Effector CD4-positive, alpha-beta T cell (primary cell): Measurements from ENCODE around the gene BLM.

Source experiments
- DNase-seq: peaks from one replicate; pipeline ENCODE4 v3.0.0-alpha.2; 2020

Gene BLM

GRCh38 chr15:90857337-90857736, 140.2 kb downstream of the BLM start:
- no peak for DNase-seq

GRCh38 chr15:90857883-90858443, 140.8 kb downstream of the BLM start:
- no peak for DNase-seq

GRCh38 chr15:90859234-90860131, 142.3 kb downstream of the BLM start:
- no peak for DNase-seq

- DNase-seq, result no peak
Measured at GRCh38 chr15:90860450-90860849, 143.3 kb downstream of the BLM start.

GRCh38 chr15:90860942-90861675, 144.0 kb downstream of the BLM start:
- no peak for DNase-seq

GRCh38 chr15:90862487-90862886, 145.3 kb downstream of the BLM start:
- DNase-seq, result no peak

- no peak for DNase-seq
Measured at GRCh38 chr15:90862964-90863778, 146.0 kb downstream of the BLM start.

GRCh38 chr15:90863987-90864386, 146.8 kb downstream of the BLM start:
- no peak for DNase-seq

GRCh38 chr15:90864507-90864906, 147.4 kb downstream of the BLM start:
- no peak for DNase-seq

- DNase-seq, result no peak
Measured at GRCh38 chr15:90865702-90866101, 148.6 kb downstream of the BLM start.
